SU-DHL-6 (cell line): Measurements from ENCODE around the gene AKAP6.

Source experiments
- CTCF ChIP-seq: fragments of 200-600 bp; sonication (generic); IDR thresholded peaks from one replicate; pipeline ENCODE4 v1.5.1; 2017; ENCODE audit warnings: antibody characterized with exemption, mild to moderate bottlenecking, low read length, moderate library complexity; ENCODE audit not compliant: insufficient read depth, poor library complexity, severe bottlenecking
- EZH2phosphoT487 ChIP-seq: fragments of 200-600 bp; sonication (generic), shearing (Covaris generic); conservative IDR thresholded peaks from 2 replicates; pipeline ENCODE4 v1.6.1; 2018; ENCODE audit warnings: mild to moderate bottlenecking, antibody characterized with exemption, low read length, moderate library complexity, mixed read lengths

GRCh38 chr14:32722631-32723183 lies 393.6 kb downstream of the AKAP6 start:
- TF ChIP-seq CTCF = no peak
- TF ChIP-seq EZH2phosphoT487 = no peak
